ENCODE data around the gene DEDD2.

DNA sequence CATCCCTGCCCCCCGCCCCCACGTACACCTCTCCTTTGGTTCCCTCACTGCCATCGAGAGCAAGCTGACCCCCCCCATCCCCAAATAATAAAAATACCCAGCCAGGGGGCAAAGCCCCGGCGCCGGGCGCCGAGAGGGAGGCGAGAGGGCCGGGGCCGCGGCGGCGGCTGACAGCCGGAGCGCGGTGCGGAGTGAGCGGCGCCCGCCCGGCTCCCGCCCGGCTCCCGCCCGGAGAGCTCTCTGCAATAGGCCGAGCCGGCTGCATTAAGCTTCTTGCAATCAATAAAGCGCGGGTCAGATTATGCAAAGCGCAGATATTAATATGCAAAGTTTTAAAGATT, 40.9 kb downstream of the DEDD2 start:
- TF ChIP-seq, protein P1, sequence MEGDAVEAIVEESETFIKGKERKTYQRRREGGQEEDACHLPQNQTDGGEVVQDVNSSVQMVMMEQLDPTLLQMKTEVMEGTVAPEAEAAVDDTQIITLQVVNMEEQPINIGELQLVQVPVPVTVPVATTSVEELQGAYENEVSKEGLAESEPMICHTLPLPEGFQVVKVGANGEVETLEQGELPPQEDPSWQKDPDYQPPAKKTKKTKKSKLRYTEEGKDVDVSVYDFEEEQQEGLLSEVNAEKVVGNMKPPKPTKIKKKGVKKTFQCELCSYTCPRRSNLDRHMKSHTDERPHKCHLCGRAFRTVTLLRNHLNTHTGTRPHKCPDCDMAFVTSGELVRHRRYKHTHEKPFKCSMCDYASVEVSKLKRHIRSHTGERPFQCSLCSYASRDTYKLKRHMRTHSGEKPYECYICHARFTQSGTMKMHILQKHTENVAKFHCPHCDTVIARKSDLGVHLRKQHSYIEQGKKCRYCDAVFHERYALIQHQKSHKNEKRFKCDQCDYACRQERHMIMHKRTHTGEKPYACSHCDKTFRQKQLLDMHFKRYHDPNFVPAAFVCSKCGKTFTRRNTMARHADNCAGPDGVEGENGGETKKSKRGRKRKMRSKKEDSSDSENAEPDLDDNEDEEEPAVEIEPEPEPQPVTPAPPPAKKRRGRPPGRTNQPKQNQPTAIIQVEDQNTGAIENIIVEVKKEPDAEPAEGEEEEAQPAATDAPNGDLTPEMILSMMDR (conservative IDR thresholded peaks at IDR 0.05; ENCODE audit: low read length), result no peak
- TF ChIP-seq EZH2phosphoT487 (IDR thresholded peaks at IDR 0.05; ENCODE audit: borderline replicate concordance), result no peak

Data from Loucy (cell line).